Measurements from ENCODE around the gene HSH2D. TPM values are rescaled to one million over a fixed set of nuclear protein-coding genes. Genes with fewer than 3 reads are reported as not detected.
"Not testable (repeated sequence)": the region's sequence is repeated elsewhere in the genome, so short reads cannot be mapped to it uniquely, and the experiment has no call there.

HSH2D gene
- total RNA-seq, result 10 to 100 TPM; 72.5 to 80.6 TPM

- ATAC-seq (ENCODE audit: low read depth) (peak; percentile 99), DNase-seq (peak; percentile 88)
- H3K27me3 Mint-ChIP-seq, result no peaks in the 10 kb centered on the region
- H3K27ac Mint-ChIP-seq, result peak within 1 kb of the TSS; percentile 100
- peaks cover 19% of the 10 kb centered on the region for H3K36me3 Mint-ChIP-seq
- POLR2A ChIA-PET, result interaction anchor here (0.6 to 3.7 kb wide), 31 partner anchors 9 to 1018 kb away, joined by 3 to 65 read pairs (median 7); partner anchors contain the start of genes AP1M1, FAM32A, RAB8A and TPM4
- H3K4me3 Mint-ChIP-seq, result peak within 1 kb of the TSS; percentile 99
- H3K4me1 Mint-ChIP-seq, result peaks cover 46% of the 10 kb centered on the region
- H3K9me3 Mint-ChIP-seq, result peaks cover 1% of the 10 kb centered on the region
Observed at GRCh38 chr19:16143399-16144215, at the start of gene HSH2D. Gene HSH2D (plus strand): TSS chr19:16143685. CDS start chr19:16148751, 5,066 bp downstream.

GRCh38 chr19:16094360-16095070, 49.0 kb upstream of the HSH2D start:
- H3K9me3 Mint-ChIP-seq, result no peaks in the 10 kb centered on the region
- H3K27me3 Mint-ChIP-seq, result no peaks in the 10 kb centered on the region
- POLR2A ChIA-PET, result interaction anchor here (0.9 to 3.5 kb wide), 12 partner anchors 8 to 92 kb away, joined by 3 to 23 read pairs (median 4); partner anchors contain the start of gene FAM32A
- peak overlapping the region; percentile 72 for H3K27ac Mint-ChIP-seq
- peaks cover 33% of the 10 kb centered on the region for H3K4me1 Mint-ChIP-seq
- no peak for DNase-seq
- ATAC-seq (ENCODE audit: low read depth), result peak; percentile 41
- peak overlapping the region; percentile 54 for H3K4me3 Mint-ChIP-seq
- H3K36me3 Mint-ChIP-seq, result peaks cover 67% of the 10 kb centered on the region

GRCh38 chr19:16095071-16095571, 48.4 kb upstream of the HSH2D start:
- POLR2A ChIA-PET, result interaction anchor here (0.6 to 3.5 kb wide), 12 partner anchors 9 to 961 kb away, joined by 3 to 23 read pairs (median 4); partner anchors contain the start of gene FAM32A
- Mint-ChIP-seq H3K9me3 (no peaks in the 10 kb centered on the region), H3K4me1 (peaks cover 33% of the 10 kb centered on the region), H3K27me3 (no peaks in the 10 kb centered on the region), H3K4me3 (peak overlapping the region; percentile 54), H3K36me3 (peaks cover 67% of the 10 kb centered on the region), H3K27ac (peak overlapping the region; percentile 72)
- DNase-seq, result no peak
- peak; percentile 67 for ATAC-seq (ENCODE audit: low read depth)

GRCh38 chr19:16096280-16096855, 47.1 kb upstream of the HSH2D start:
- H3K27me3 Mint-ChIP-seq, result no peaks in the 10 kb centered on the region
- peak overlapping the region; percentile 70 for H3K27ac Mint-ChIP-seq
- H3K9me3 Mint-ChIP-seq, result no peaks in the 10 kb centered on the region
- no peak for DNase-seq
- peaks cover 33% of the 10 kb centered on the region for H3K4me1 Mint-ChIP-seq
- POLR2A ChIA-PET, result interaction anchor here (0.7 to 3.5 kb wide), 4 partner anchors 10 to 96 kb away, joined by 4 to 23 read pairs (median 9); no protein-coding TSS in a partner anchor
- ATAC-seq (ENCODE audit: low read depth), result no peak
- H3K36me3 Mint-ChIP-seq, result peaks cover 66% of the 10 kb centered on the region
- H3K4me3 Mint-ChIP-seq, result no peak overlapping the region

- Mint-ChIP-seq H3K36me3 (peaks cover 61% of the 10 kb centered on the region), H3K27ac (no peak overlapping the region), H3K4me1 (peaks cover 23% of the 10 kb centered on the region), H3K9me3 (no peaks in the 10 kb centered on the region), H3K4me3 (no peak overlapping the region), H3K27me3 (no peaks in the 10 kb centered on the region)
- POLR2A ChIA-PET, result interaction anchor here (0.9 to 1.0 kb wide), 2 partner anchors 22 to 36 kb away, joined by 3 read pairs; partner anchors contain the start of gene TPM4
- no peak for ATAC-seq (ENCODE audit: low read depth)
- DNase-seq, result no peak
Observed at GRCh38 chr19:16098416-16098768, 45.1 kb upstream of the HSH2D start.

- no peak overlapping the region for H3K4me3 Mint-ChIP-seq
- no peaks in the 10 kb centered on the region for H3K9me3 Mint-ChIP-seq
- POLR2A ChIA-PET, result interaction anchor here (0.9 to 1.0 kb wide), 3 partner anchors 16 to 36 kb away, joined by 3 read pairs; partner anchors contain the start of gene TPM4
- H3K27me3 Mint-ChIP-seq, result no peaks in the 10 kb centered on the region
- H3K27ac Mint-ChIP-seq, result no peak overlapping the region
- DNase-seq (no peak), ATAC-seq (ENCODE audit: low read depth) (no peak)
- peaks cover 19% of the 10 kb centered on the region for H3K4me1 Mint-ChIP-seq
- peaks cover 61% of the 10 kb centered on the region for H3K36me3 Mint-ChIP-seq
Observed at GRCh38 chr19:16098821-16099220, 44.7 kb upstream of the HSH2D start.

- POLR2A ChIA-PET, result interaction anchor here (0.7 to 2.5 kb wide), 6 partner anchors 10 to 50 kb away, joined by 3 to 7 read pairs (median 5); partner anchors contain the start of gene TPM4
- H3K27me3 Mint-ChIP-seq; ATAC-seq (ENCODE audit: low read depth); H3K9me3 Mint-ChIP-seq; H3K4me3 Mint-ChIP-seq; H3K27ac Mint-ChIP-seq; DNase-seq: not testable (repeated sequence)
- H3K36me3 Mint-ChIP-seq, result peaks cover 59% of the 10 kb centered on the region
- peaks cover 19% of the 10 kb centered on the region for H3K4me1 Mint-ChIP-seq
Observed at GRCh38 chr19:16099314-16099965, 44.0 kb upstream of the HSH2D start.

GRCh38 chr19:16100524-16100923, 43.0 kb upstream of the HSH2D start:
- ATAC-seq (ENCODE audit: low read depth) (no peak), DNase-seq (no peak)
- Mint-ChIP-seq H3K4me1 (peaks cover 9% of the 10 kb centered on the region), H3K27me3 (no peaks in the 10 kb centered on the region), H3K27ac (no peak overlapping the region), H3K4me3 (no peak overlapping the region), H3K9me3 (no peaks in the 10 kb centered on the region), H3K36me3 (peaks cover 49% of the 10 kb centered on the region)
- POLR2A ChIA-PET, result interaction anchor here (1.0 to 2.5 kb wide), 4 partner anchors 9 to 30 kb away, joined by 4 to 7 read pairs (median 6); partner anchors contain the start of gene TPM4

- peaks cover 19% of the 10 kb centered on the region for H3K36me3 Mint-ChIP-seq
- no peak for ATAC-seq (ENCODE audit: low read depth)
- no peak overlapping the region for H3K4me3 Mint-ChIP-seq
- DNase-seq, result no peak
- POLR2A ChIA-PET, result interaction anchor here (0.7 kb wide), 1 partner anchor 9 kb away, joined by 3 read pairs; no protein-coding TSS in a partner anchor
- H3K27me3 Mint-ChIP-seq, result no peaks in the 10 kb centered on the region
- H3K9me3 Mint-ChIP-seq, result no peaks in the 10 kb centered on the region
- peak overlapping the region; percentile 30 for H3K27ac Mint-ChIP-seq
- H3K4me1 Mint-ChIP-seq, result peaks cover 2% of the 10 kb centered on the region
Observed at GRCh38 chr19:16104722-16105121, 38.8 kb upstream of the HSH2D start.

GRCh38 chr19:16106121-16106520, 37.4 kb upstream of the HSH2D start:
- ATAC-seq (ENCODE audit: low read depth) (no peak), DNase-seq (no peak)
- Mint-ChIP-seq H3K4me3 (no peak overlapping the region), H3K9me3 (no peaks in the 10 kb centered on the region), H3K27me3 (no peaks in the 10 kb centered on the region), H3K36me3 (peaks cover 15% of the 10 kb centered on the region), H3K27ac (peak overlapping the region; percentile 32), H3K4me1 (peaks cover 3% of the 10 kb centered on the region)
- POLR2A ChIA-PET, result interaction anchor here (0.6 kb wide), 1 partner anchor 47 kb away, joined by 3 read pairs; no protein-coding TSS in a partner anchor

GRCh38 chr19:16111160-16111908, 32.2 kb upstream of the HSH2D start, which contains the start of gene RAB8A:
Gene RAB8A (plus strand): TSS chr19:16111889. CDS start chr19:16111902, 13 bp downstream.
- Mint-ChIP-seq H3K27ac (peak within 1 kb of the TSS; percentile 97), H3K36me3 (peaks cover 7% of the 10 kb centered on the region), H3K27me3 (no peaks in the 10 kb centered on the region), H3K4me3 (peak within 1 kb of the TSS; percentile 95), H3K4me1 (peaks cover 27% of the 10 kb centered on the region), H3K9me3 (no peaks in the 10 kb centered on the region)
- POLR2A ChIA-PET, result interaction anchor here (0.8 to 2.2 kb wide), 11 partner anchors 16 to 213 kb away, joined by 3 to 30 read pairs (median 7); partner anchors contain the start of genes FAM32A, HSH2D, KLF2 and TPM4
- ATAC-seq (ENCODE audit: low read depth) (peak; percentile 95), DNase-seq (peak; percentile 100)
